Vagina (tissue), 2 donors: Measurements from ENCODE around the gene ZNF418.

Experiments used
- POLR2A ChIP-seq, 2 donors: fragments of 450-650 bp; IDR thresholded peaks; one replicate each; pipeline ENCODE4 v1.6.1; 2017; ENCODE audit warnings: antibody characterized with exemption in 2 of 2, mild to moderate bottlenecking in 2 of 2, moderate library complexity in 2 of 2
- POLR2AphosphoS5 ChIP-seq, 2 donors: sonication (generic); formaldehyde crosslinking; IDR thresholded peaks; one replicate each; pipeline ENCODE4 v1.9.0; 2017; ENCODE audit warnings: antibody characterized with exemption in 2 of 2, mild to moderate bottlenecking in 2 of 2, low read depth in 1 of 2; ENCODE audit not compliant: insufficient read depth in 1 of 2
- TF ChIP-seq, protein P1 (sequence below), 3 experiments: fragments of 450-650 bp in 2 of 3; fragments of 200-600 bp in 1 of 3; sonication (generic) in 1 of 3; IDR thresholded peaks; one replicate each; pipeline ENCODE4 v1.5.1; 2017 to 2019; ENCODE audit warnings: antibody characterized with exemption in 3 of 3, mild to moderate bottlenecking in 2 of 3, moderate library complexity in 2 of 3

DNA sequence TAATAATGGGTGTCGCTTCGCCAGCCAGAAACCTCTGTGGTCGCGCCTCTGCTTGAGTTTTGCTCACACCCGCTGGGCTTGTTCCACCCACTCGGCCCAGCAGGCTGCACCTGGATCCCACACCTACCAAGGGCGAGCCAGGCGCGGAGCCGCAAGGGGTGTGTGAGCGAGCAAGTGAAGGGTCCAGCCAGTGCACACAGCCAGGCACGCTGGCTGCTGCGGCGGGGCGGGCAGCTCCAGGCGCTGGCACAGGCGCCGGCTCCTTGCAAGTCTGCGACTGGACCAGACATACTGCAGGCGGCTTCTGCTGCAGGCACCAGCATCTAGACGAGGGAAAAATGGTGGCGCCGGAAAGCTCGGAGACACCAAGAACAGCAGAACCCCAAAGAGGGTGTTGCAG lies 14.1 kb upstream of the ZNF418 start:
- TF ChIP-seq POLR2A (IDR thresholded peaks at IDR 0.05) (no peak), POLR2AphosphoS5 (IDR thresholded peaks at IDR 0.05; ENCODE audit: insufficient read depth in 1 of 2, low read depth in 1 of 2) (no peak)
- TF ChIP-seq, protein P1, sequence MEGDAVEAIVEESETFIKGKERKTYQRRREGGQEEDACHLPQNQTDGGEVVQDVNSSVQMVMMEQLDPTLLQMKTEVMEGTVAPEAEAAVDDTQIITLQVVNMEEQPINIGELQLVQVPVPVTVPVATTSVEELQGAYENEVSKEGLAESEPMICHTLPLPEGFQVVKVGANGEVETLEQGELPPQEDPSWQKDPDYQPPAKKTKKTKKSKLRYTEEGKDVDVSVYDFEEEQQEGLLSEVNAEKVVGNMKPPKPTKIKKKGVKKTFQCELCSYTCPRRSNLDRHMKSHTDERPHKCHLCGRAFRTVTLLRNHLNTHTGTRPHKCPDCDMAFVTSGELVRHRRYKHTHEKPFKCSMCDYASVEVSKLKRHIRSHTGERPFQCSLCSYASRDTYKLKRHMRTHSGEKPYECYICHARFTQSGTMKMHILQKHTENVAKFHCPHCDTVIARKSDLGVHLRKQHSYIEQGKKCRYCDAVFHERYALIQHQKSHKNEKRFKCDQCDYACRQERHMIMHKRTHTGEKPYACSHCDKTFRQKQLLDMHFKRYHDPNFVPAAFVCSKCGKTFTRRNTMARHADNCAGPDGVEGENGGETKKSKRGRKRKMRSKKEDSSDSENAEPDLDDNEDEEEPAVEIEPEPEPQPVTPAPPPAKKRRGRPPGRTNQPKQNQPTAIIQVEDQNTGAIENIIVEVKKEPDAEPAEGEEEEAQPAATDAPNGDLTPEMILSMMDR (IDR thresholded peaks at IDR 0.05) = no peak
